Right cardiac atrium (tissue), 5 donors: ENCODE measurements around the gene MAP1LC3B. TPM values are rescaled to one million over a fixed set of nuclear protein-coding genes. Genes with fewer than 3 reads are reported as not detected.
"Not testable (repeated sequence)": the region's sequence is repeated elsewhere in the genome, so short reads cannot be mapped to it uniquely, and the experiment has no call there.

ENCODE experiments used
- ATAC-seq, 2 donors: fragments of 200-7000 bp; cut with Tn5 transposase; one replicate each; pipeline versions ENCODE4 v1.8.0 to v1.9.1; 2020; ENCODE audit warnings: moderate library complexity in 2 of 2, mild to moderate bottlenecking in 1 of 2
- DNase-seq, 3 donors: peaks; one replicate each; pipeline ENCODE4 v3.0.0-alpha.2; 2020
- H3K27ac ChIP-seq: one replicate; pipeline ENCODE4 v1.5.1; 2013; ENCODE audit warnings: mild to moderate bottlenecking, low read length, control low read depth, moderate library complexity
- H3K27me3 ChIP-seq: one replicate; pipeline ENCODE4 v1.6.1; 2013; ENCODE audit not compliant: control insufficient read depth, insufficient read depth
- H3K4me1 ChIP-seq: one replicate; pipeline ENCODE4 v1.6.1; 2013; ENCODE audit warnings: low read length; ENCODE audit not compliant: control insufficient read depth, insufficient read depth
- H3K4me3 ChIP-seq: one replicate; pipeline ENCODE4 v1.5.1; 2013; ENCODE audit warnings: low read length, control low read depth
- H3K9me3 ChIP-seq: one replicate; pipeline ENCODE4 v1.6.1; 2013; ENCODE audit warnings: low read length; ENCODE audit not compliant: control insufficient read depth
- WGBS: extraction: QIAGEN DNeasy Blood & Tissue Kit; methylation state at CpG from one replicate; pipeline ENCODE4 v1.1.7; 2013; 5-methylcytosine and 5-hydroxymethylcytosine counted together
- intact Hi-C, 4 donors: fragments of 100-400 bp; cut with DNase I; formaldehyde crosslinking; loops; one replicate each; pipeline versions ENCODE4 v1.11.0 to v1.14.0; 2022 to 2023
- polyA plus RNA-seq: library from polyadenylated mRNA; stranded (reverse); fragments of 200-250 nt; gene quantifications from one replicate; pipeline ENCODE4 v1.2.3, GENCODE V29; 2013
- total RNA-seq, 4 donors: library from RNA; stranded (reverse); fragmentation: NEBNext Ultra II Directional; extraction: Animal tissue kit (Norgen Biotek cat#: 25700); gene quantifications; one replicate each; pipeline ENCODE4 v1.2.1, GENCODE V29; 2021
- donor health status: healthy with polysubstance abuse.
- donor health status: DM: no; HTN: yes; CAD: no.
- donor health status: DM: no; HTN: no; CAD: no.
- donor health status: DM: no; HTN: yes; CAD: no; lungs with severe emphysema.
- donor health status: DM: yes; HTN: yes; CAD: no.

The MAP1LC3B gene
- total and polyA plus RNA-seq, 5 donors = 87.7 to 115 (median 108) TPM

DNA sequence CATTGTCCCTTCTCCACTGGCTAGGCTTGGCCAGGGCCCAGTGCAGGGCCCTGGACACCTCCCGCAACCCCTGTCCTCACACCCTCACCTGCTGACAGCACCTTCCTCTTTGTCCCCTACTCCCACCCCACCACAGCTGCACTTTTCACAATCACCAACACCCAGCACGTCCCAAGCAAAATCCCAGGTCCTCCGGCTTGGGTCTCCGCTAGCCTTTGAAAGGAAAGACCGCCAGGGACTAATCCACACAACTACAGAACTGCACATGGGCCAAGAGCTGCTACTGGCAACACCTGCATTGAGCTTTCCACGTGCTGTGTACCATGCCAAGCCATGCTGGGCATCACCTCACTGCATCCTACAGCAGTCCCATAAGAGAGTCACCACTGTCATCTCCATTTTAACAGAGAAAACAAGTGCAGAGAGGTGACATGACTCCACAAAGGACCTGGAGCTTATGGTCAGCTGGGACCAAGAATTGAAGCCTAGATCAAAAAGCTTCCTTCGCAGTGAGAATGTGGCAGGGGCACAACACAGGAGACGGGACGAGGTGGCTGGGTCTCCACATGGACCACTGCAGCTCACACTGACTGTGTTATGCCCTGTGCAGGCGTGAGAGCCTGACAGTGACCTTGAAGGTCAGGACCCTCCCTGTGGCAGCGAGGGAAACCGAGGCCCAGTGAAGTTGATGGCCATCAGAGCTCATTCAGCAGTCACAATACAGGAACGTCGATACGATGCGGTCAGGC, 31.1 kb upstream of the MAP1LC3B start:
- H3K9me3 ChIP-seq = no peaks in the 10 kb centered on the region
- peaks cover 10% of the 10 kb centered on the region for H3K4me1 ChIP-seq
- no peak overlapping the region for H3K4me3 ChIP-seq
- DNase-seq (no peak), ATAC-seq (no peak)
- intact Hi-C loops = loop anchor here in 1 of 4 donors (10.0 kb wide), 1 partner anchor 806 kb away; the partner anchor contains the start of gene MTHFSD
- no peaks in the 10 kb centered on the region for H3K27me3 ChIP-seq
- no peak overlapping the region for H3K27ac ChIP-seq
- WGBS = 91% methylated on average over 16 of the region's 16 CpGs

DNA sequence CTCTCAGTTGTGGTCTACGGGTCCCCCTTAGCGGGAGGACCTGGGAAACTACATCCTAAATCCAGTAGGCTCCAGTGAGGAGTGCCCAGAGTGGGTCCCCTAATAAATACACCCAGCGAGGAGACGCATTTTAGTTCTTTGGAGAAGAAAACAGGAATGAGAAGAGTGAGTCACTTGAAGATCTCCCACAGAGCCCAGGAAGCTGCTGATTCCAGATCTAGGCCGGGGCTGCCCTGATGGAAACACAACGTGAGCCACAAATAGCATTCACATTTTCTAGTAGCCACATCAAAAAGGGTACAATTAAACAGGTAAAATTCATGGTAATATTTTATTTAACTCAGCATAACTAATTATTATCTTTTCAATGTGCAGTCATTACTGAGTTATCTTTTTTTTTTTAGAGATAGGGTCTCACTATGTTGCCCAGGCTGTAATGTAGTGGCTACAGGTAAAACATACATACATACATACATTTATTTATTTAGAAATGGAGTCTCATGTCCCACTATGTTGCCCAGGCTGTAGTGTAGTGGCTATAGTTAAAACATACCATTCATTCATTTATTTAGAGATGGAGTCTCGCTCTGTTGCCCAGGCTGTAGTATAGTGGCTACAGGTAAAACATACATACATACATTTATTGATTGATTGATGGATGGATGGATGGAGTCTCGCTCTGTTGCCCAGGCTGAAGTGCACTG, 30.1 kb upstream of the MAP1LC3B start:
- Histone ChIP-seq H3K27me3 (no peaks in the 10 kb centered on the region), H3K4me3 (no peak overlapping the region), H3K4me1 (peaks cover 8% of the 10 kb centered on the region), H3K27ac (no peak overlapping the region), H3K9me3 (no peaks in the 10 kb centered on the region)
- DNase-seq = no peak
- 95% methylated on average over 8 of the region's 8 CpGs for WGBS
- intact Hi-C loops = loop anchor here in 1 of 4 donors (10.0 kb wide), 1 partner anchor 807 kb away; the partner anchor contains the start of gene MTHFSD
- ATAC-seq = no peak

- H3K9me3 ChIP-seq, H3K27ac ChIP-seq, ATAC-seq, H3K27me3 ChIP-seq, H3K4me3 ChIP-seq, H3K4me1 ChIP-seq: not testable (repeated sequence)
- intact Hi-C loops = loop anchor here in 1 of 4 donors (10.0 kb wide), 1 partner anchor 808 kb away; the partner anchor contains the start of gene MTHFSD
- 82% methylated on average over 13 of the region's 13 CpGs for WGBS
- peak in 2 of 3 donors; percentile 22 to 63 for DNase-seq
These were observed 29.1 kb upstream of the MAP1LC3B start for GRCh38 chr16:87362828-87363559.

GRCh38 chr16:87363771-87364455, 28.2 kb upstream of the MAP1LC3B start:
- intact Hi-C loops = loop anchor here in 1 of 4 donors (10.0 kb wide), 1 partner anchor 809 kb away; the partner anchor contains the start of gene MTHFSD
- ATAC-seq = peak; percentile 66 to 77
- WGBS = 29% methylated on average over 17 of the region's 17 CpGs
- Histone ChIP-seq H3K27ac (peak overlapping the region; percentile 84), H3K27me3 (no peaks in the 10 kb centered on the region), H3K4me1 (peaks cover 9% of the 10 kb centered on the region), H3K4me3 (no peak overlapping the region), H3K9me3 (no peaks in the 10 kb centered on the region)
- peak in 2 of 3 donors; percentile 76 to 81 for DNase-seq

GRCh38 chr16:87365021-87365713, 27.0 kb upstream of the MAP1LC3B start:
- H3K27me3 ChIP-seq = no peaks in the 10 kb centered on the region
- no peak for DNase-seq
- peaks cover 13% of the 10 kb centered on the region for H3K4me1 ChIP-seq
- H3K9me3 ChIP-seq = no peaks in the 10 kb centered on the region
- intact Hi-C loops = loop anchor here in 1 of 4 donors (10.0 kb wide), 1 partner anchor 810 kb away; the partner anchor contains the start of gene MTHFSD
- ATAC-seq = no peak
- 91% methylated on average over 13 of the region's 13 CpGs for WGBS
- H3K4me3 ChIP-seq = no peak overlapping the region
- no peak overlapping the region for H3K27ac ChIP-seq

DNA sequence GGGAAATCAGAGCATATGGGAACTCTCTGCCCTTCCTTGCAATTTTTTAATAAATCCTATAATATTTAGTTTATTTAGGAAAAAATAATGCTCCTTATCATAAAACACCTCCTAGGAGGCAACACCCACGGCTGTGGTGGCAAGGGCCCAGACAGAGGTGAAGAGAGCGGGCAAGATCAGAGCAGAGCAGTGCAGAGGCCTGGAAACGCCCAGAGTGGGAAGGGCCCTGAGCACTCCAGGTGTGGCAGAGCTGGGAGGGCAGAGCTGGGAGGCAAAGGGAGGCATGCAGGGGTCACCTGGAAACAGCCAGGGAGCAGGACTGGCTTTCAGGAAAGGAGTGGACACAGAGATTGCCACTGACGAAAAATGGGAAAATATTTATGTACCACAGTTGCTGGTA, 25.8 kb upstream of the MAP1LC3B start:
- intact Hi-C loops = loop anchor here in 1 of 4 donors (10.0 kb wide), 1 partner anchor 811 kb away; the partner anchor contains the start of gene MTHFSD
- ATAC-seq = no peak
- Histone ChIP-seq H3K4me1 (peaks cover 9% of the 10 kb centered on the region), H3K4me3 (no peak overlapping the region), H3K9me3 (no peaks in the 10 kb centered on the region), H3K27me3 (no peaks in the 10 kb centered on the region), H3K27ac (no peak overlapping the region)
- DNase-seq = no peak
- WGBS = 81% methylated on average over 4 of the region's 4 CpGs

- H3K27me3 ChIP-seq = no peaks in the 10 kb centered on the region
- DNase-seq = no peak
- H3K9me3 ChIP-seq = no peaks in the 10 kb centered on the region
- H3K4me1 ChIP-seq = peaks cover 9% of the 10 kb centered on the region
- no peak overlapping the region for H3K27ac ChIP-seq
- H3K4me3 ChIP-seq = no peak overlapping the region
- ATAC-seq = no peak
- 90% methylated on average over 1 of the region's 1 CpG for WGBS
- intact Hi-C loops = loop anchor here in 1 of 4 donors (10.0 kb wide), 1 partner anchor 812 kb away; the partner anchor contains the start of gene MTHFSD
These were observed 25.2 kb upstream of the MAP1LC3B start for GRCh38 chr16:87366930-87367329.

DNA sequence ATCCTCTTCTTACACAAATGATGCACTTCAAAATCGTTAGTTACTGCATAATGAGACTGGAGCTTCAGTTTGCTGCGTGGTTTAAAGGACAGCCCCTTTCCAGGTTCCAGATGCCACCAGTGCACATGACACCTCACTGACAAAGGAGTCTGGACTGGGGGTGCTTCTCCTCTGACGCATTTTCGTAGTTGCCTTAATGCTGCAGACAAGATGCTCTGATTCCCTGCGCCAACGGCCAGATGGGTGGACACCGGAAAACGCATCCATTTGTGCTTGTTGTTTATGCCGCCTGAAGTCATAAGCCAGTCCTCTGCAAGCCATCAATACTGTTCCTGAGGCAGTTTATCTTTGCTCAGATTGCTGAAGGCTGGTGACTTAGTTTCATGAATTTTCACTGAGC, 24.6 kb upstream of the MAP1LC3B start:
- no peak for DNase-seq
- Histone ChIP-seq H3K27me3 (no peaks in the 10 kb centered on the region), H3K9me3 (no peaks in the 10 kb centered on the region), H3K4me1 (peaks cover 9% of the 10 kb centered on the region), H3K4me3 (no peak overlapping the region), H3K27ac (no peak overlapping the region)
- 83% methylated on average over 9 of the region's 9 CpGs for WGBS
- intact Hi-C loops = loop anchor here in 1 of 4 donors (10.0 kb wide), 1 partner anchor 813 kb away; the partner anchor contains the start of gene MTHFSD
- ATAC-seq = no peak

GRCh38 chr16:87368029-87368770, 23.9 kb upstream of the MAP1LC3B start:
- peak in 1 of 3 donors; percentile 65 for DNase-seq
- WGBS = 36% methylated on average over 5 of the region's 5 CpGs
- no peaks in the 10 kb centered on the region for H3K9me3 ChIP-seq
- intact Hi-C loops = loop anchor here in 1 of 4 donors (10.0 kb wide), 1 partner anchor 813 kb away; the partner anchor contains the start of gene MTHFSD
- no peak overlapping the region for H3K27ac ChIP-seq
- no peak overlapping the region for H3K4me3 ChIP-seq
- no peaks in the 10 kb centered on the region for H3K27me3 ChIP-seq
- ATAC-seq = peak; percentile 22 to 56
- peaks cover 9% of the 10 kb centered on the region for H3K4me1 ChIP-seq
